Neural progenitor cell (in vitro differentiated cells): Measurements from ENCODE around the gene CIDEB. TPM values are rescaled to one million over a fixed set of nuclear protein-coding genes. Genes with fewer than 3 reads are reported as not detected.
A peak's percentile ranks its signal among the peaks of the same experiment; 100 is the strongest.

Experiments
- DNase-seq: peaks from one replicate; pipeline ENCODE4 v3.0.0-alpha.2; 2016; ENCODE audit warnings: low spot score
- H2AFZ ChIP-seq: fragments of 200-600 bp; sonication (generic); replicated peaks from 2 replicates; pipeline ENCODE4 v1.6.1; 2016; ENCODE audit warnings: antibody characterized with exemption
- H3F3A ChIP-seq: fragments of 200-600 bp; sonication (generic); 2 replicates; pipeline ENCODE4 v1.6.1; 2016; ENCODE audit warnings: antibody characterized with exemption, low read depth
- H3K27ac ChIP-seq: fragments of 200-600 bp; sonication (generic); 2 replicates; pipeline ENCODE4 v1.5.1; 2016; ENCODE audit warnings: mild to moderate bottlenecking
- H3K27me3 ChIP-seq: fragments of 200-600 bp; sonication (generic); 2 replicates; pipeline ENCODE4 v1.6.1; 2016; ENCODE audit warnings: mild to moderate bottlenecking, moderate library complexity
- H3K36me3 ChIP-seq: fragments of 200-600 bp; sonication (generic); 2 replicates; pipeline ENCODE4 v1.5.1; 2016
- H3K4me1 ChIP-seq: fragments of 200-600 bp; sonication (generic); 2 replicates; pipeline ENCODE4 v1.6.1; 2016; ENCODE audit warnings: mixed run types
- H3K4me2 ChIP-seq: fragments of 200-600 bp; sonication (generic); 2 replicates; pipeline ENCODE4 v1.6.1; 2016
- H3K4me3 ChIP-seq: fragments of 200-600 bp; sonication (generic); 2 replicates; pipeline ENCODE4 v1.5.1; 2016
- H3K79me2 ChIP-seq: fragments of 200-600 bp; sonication (generic); 2 replicates; pipeline ENCODE4 v1.6.1; 2016; ENCODE audit warnings: low read depth
- H3K9ac ChIP-seq: fragments of 200-600 bp; sonication (generic); 2 replicates; pipeline ENCODE4 v1.6.1; 2016
- H3K9me3 ChIP-seq: fragments of 200-600 bp; sonication (generic); 2 replicates; pipeline ENCODE4 v1.5.1; 2016; ENCODE audit warnings: low read depth
- H4K20me1 ChIP-seq: fragments of 200-600 bp; sonication (generic); 2 replicates; pipeline ENCODE4 v1.6.1; 2016; ENCODE audit warnings: low read depth
- H3K27ac Mint-ChIP-seq: 3 replicates; pipeline ENCODE4 v1.8.0; 2021; ENCODE audit warnings: mixed read lengths
- H3K27me3 Mint-ChIP-seq: 2 replicates; pipeline ENCODE4 v1.8.0; 2022; ENCODE audit warnings: low read depth, mild to moderate bottlenecking, inconsistent platforms, moderate library complexity, mixed read lengths; ENCODE audit not compliant: insufficient read depth
- H3K36me3 Mint-ChIP-seq: 3 replicates; pipeline ENCODE4 v1.8.0; 2021; ENCODE audit warnings: mixed read lengths
- H3K4me1 Mint-ChIP-seq: 3 replicates; pipeline ENCODE4 v1.8.0; 2021; ENCODE audit warnings: mixed read lengths
- H3K4me3 Mint-ChIP-seq: 3 replicates; pipeline ENCODE4 v1.8.0; 2021; ENCODE audit warnings: mild to moderate bottlenecking, moderate library complexity, mixed read lengths
- H3K9me3 Mint-ChIP-seq: 3 replicates; pipeline ENCODE4 v1.8.0; 2020; ENCODE audit warnings: mixed read lengths
- CTCF ChIP-seq: fragments of 200-600 bp; sonication (generic); IDR thresholded peaks from 2 replicates; pipeline ENCODE4 v1.5.1; 2017; ENCODE audit warnings: antibody characterized with exemption, mild to moderate bottlenecking
- EZH2 ChIP-seq: fragments of 200-600 bp; sonication (generic); IDR thresholded peaks from 2 replicates; pipeline ENCODE4 v1.6.1; 2017; ENCODE audit warnings: antibody characterized with exemption, mild to moderate bottlenecking, moderate library complexity
- EZH2phosphoT487 ChIP-seq: fragments of 200-600 bp; sonication (generic); IDR thresholded peaks from 2 replicates; pipeline ENCODE4 v1.6.1; 2017; ENCODE audit warnings: antibody characterized with exemption
- total RNA-seq: library from RNA; depleted of rRNA; stranded (reverse); fragments of >200 nt; gene quantifications from 2 replicates; pipeline ENCODE4 v1.2.3, GENCODE V29; 2015; ENCODE audit warnings: low replicate concordance

The CIDEB gene
- total RNA-seq, 1 donor from 2014 or later = not detected

- Histone ChIP-seq H2AFZ (no peak overlapping the region), H3K4me2 (no peak overlapping the region), H3K27me3 (peaks cover 100% of the 10 kb centered on the region), H3K36me3 (no peaks in the 10 kb centered on the region), H3F3A (no peaks in the 10 kb centered on the region), H3K4me1 (peaks cover 8% of the 10 kb centered on the region), H3K4me3 (no peak overlapping the region), H3K9me3 (no peaks in the 10 kb centered on the region), H4K20me1 (peaks cover 5% of the 10 kb centered on the region), H3K27ac (no peak overlapping the region), H3K9ac (no peak overlapping the region), H3K79me2 (no peaks in the 10 kb centered on the region)
- H3K27me3 Mint-ChIP-seq = peaks cover 67% of the 10 kb centered on the region
- peaks cover 6% of the 10 kb centered on the region for H3K9me3 Mint-ChIP-seq
- no peaks in the 10 kb centered on the region for H3K4me1 Mint-ChIP-seq
- TF ChIP-seq EZH2phosphoT487 (no peak), EZH2 (no peak), CTCF (no peak)
- DNase-seq = no peak
- H3K4me3 Mint-ChIP-seq = no peak overlapping the region
- no peaks in the 10 kb centered on the region for H3K36me3 Mint-ChIP-seq
- H3K27ac Mint-ChIP-seq = no peak overlapping the region
Observed at GRCh38 chr14:24340606-24341005, 32.8 kb upstream of the CIDEB start.

- TF ChIP-seq CTCF = peak; percentile 4
- TF ChIP-seq EZH2phosphoT487 = peak; percentile 76
- TF ChIP-seq EZH2 = peak; percentile 92
- Histone ChIP-seq H3K36me3 (no peaks in the 10 kb centered on the region), H3K4me1 (peaks cover 8% of the 10 kb centered on the region), H3K4me3 (peak within 1 kb of the TSS; percentile 43), H3K79me2 (no peaks in the 10 kb centered on the region), H3K9me3 (no peaks in the 10 kb centered on the region), H3K27me3 (peaks cover 100% of the 10 kb centered on the region), H3K4me2 (peak within 1 kb of the TSS; percentile 79), H4K20me1 (peaks cover 5% of the 10 kb centered on the region), H3F3A (no peaks in the 10 kb centered on the region), H3K27ac (no peak within 1 kb of the TSS), H2AFZ (peak within 1 kb of the TSS; percentile 73), H3K9ac (no peak within 1 kb of the TSS)
- Mint-ChIP-seq H3K9me3 (peaks cover 10% of the 10 kb centered on the region), H3K4me1 (peaks cover 5% of the 10 kb centered on the region), H3K36me3 (no peaks in the 10 kb centered on the region), H3K27me3 (peaks cover 76% of the 10 kb centered on the region), H3K4me3 (peak within 1 kb of the TSS; percentile 63), H3K27ac (no peak within 1 kb of the TSS)
- DNase-seq = peak; percentile 60
Observed at GRCh38 chr14:24339284-24340151, 31.7 kb upstream of the CIDEB start, which contains the start of gene RIPK3. TSS of gene RIPK3 (minus strand) at chr14:24339991. CDS start at chr14:24339826, 165 bp downstream.

GRCh38 chr14:24338843-24339242, 31.1 kb upstream of the CIDEB start:
- Histone ChIP-seq H3K36me3 (no peaks in the 10 kb centered on the region), H3K4me2 (peak overlapping the region; percentile 79), H3K9me3 (no peaks in the 10 kb centered on the region), H2AFZ (no peak overlapping the region), H3K27ac (no peak overlapping the region), H3K4me1 (peaks cover 8% of the 10 kb centered on the region), H3K4me3 (peak overlapping the region; percentile 43), H3K27me3 (peaks cover 100% of the 10 kb centered on the region), H3K79me2 (no peaks in the 10 kb centered on the region), H3K9ac (no peak overlapping the region), H4K20me1 (peaks cover 5% of the 10 kb centered on the region), H3F3A (no peaks in the 10 kb centered on the region)
- H3K27me3 Mint-ChIP-seq = peaks cover 82% of the 10 kb centered on the region
- peaks cover 10% of the 10 kb centered on the region for H3K9me3 Mint-ChIP-seq
- H3K27ac Mint-ChIP-seq = no peak overlapping the region
- H3K4me3 Mint-ChIP-seq = no peak overlapping the region
- TF ChIP-seq CTCF (no peak), EZH2 (no peak), EZH2phosphoT487 (no peak)
- H3K4me1 Mint-ChIP-seq = peaks cover 7% of the 10 kb centered on the region
- no peak for DNase-seq
- no peaks in the 10 kb centered on the region for H3K36me3 Mint-ChIP-seq
